Liver (tissue), 9 donors: ENCODE data around the gene VWF. TPM values are rescaled to one million over a fixed set of nuclear protein-coding genes. Genes with fewer than 3 reads are reported as not detected.

Experiments used
- DNase-seq: peaks from one replicate; pipeline ENCODE4 v3.0.0-alpha.2; 2017; ENCODE audit warnings: low spot score
- H3K27ac ChIP-seq, 2 donors: one replicate each; pipeline ENCODE4 v1.7.0; 2013; ENCODE audit warnings: inconsistent platforms in 2 of 2, low read length in 2 of 2, control low read depth in 1 of 2, low read depth in 1 of 2, mild to moderate bottlenecking in 1 of 2
- H3K27me3 ChIP-seq, 4 donors: one replicate each; pipeline versions ENCODE4 v1.6.1 to v1.7.0; 2013; ENCODE audit warnings: low read length in 3 of 4, inconsistent platforms in 1 of 4, mild to moderate bottlenecking in 1 of 4, moderate library complexity in 1 of 4; ENCODE audit not compliant: control insufficient read depth in 4 of 4, insufficient read depth in 4 of 4
- H3K36me3 ChIP-seq, 4 donors: one replicate each; pipeline versions ENCODE4 v1.6.1 to v1.7.0; 2013; ENCODE audit warnings: low read length in 3 of 4, mild to moderate bottlenecking in 3 of 4, low read depth in 1 of 4, moderate library complexity in 1 of 4; ENCODE audit not compliant: control insufficient read depth in 4 of 4, insufficient read depth in 3 of 4
- H3K4me1 ChIP-seq, 4 donors: one replicate each; pipeline versions ENCODE4 v1.6.1 to v1.7.0; 2013; ENCODE audit warnings: low read length in 3 of 4, mild to moderate bottlenecking in 3 of 4, moderate library complexity in 1 of 4; ENCODE audit not compliant: control insufficient read depth in 4 of 4, insufficient read depth in 4 of 4
- H3K4me3 ChIP-seq, 3 donors: one replicate each; pipeline versions ENCODE4 v1.6.1 to v1.7.0; 2013; ENCODE audit warnings: low read length in 3 of 3, control low read depth in 1 of 3, low read depth in 1 of 3, mild to moderate bottlenecking in 1 of 3
- H3K9ac ChIP-seq, 2 donors: one replicate each; pipeline ENCODE4 v1.7.0; 2013; ENCODE audit warnings: low read length in 2 of 2, mild to moderate bottlenecking in 2 of 2, moderate library complexity in 2 of 2, control low read depth in 1 of 2, low read depth in 1 of 2
- H3K9me3 ChIP-seq, 4 donors: one replicate each; pipeline versions ENCODE4 v1.6.1 to v1.7.0; 2013; ENCODE audit warnings: low read length in 3 of 4; ENCODE audit not compliant: control insufficient read depth in 4 of 4
- EGR1 ChIP-seq, 2 donors: IDR thresholded peaks; 2 replicates each; pipeline ENCODE4 v1.6.1; 2016 to 2018; ENCODE audit warnings: antibody characterized with exemption in 2 of 2, low read depth in 2 of 2
- FOXA1 ChIP-seq: IDR thresholded peaks from 2 replicates; pipeline ENCODE4 v1.6.1; 2016; ENCODE audit warnings: antibody characterized with exemption
- GABPA ChIP-seq, 2 donors: IDR thresholded peaks in 1 of 2; conservative IDR thresholded peaks in 1 of 2; 2 replicates each; pipeline ENCODE4 v1.6.1; 2016; ENCODE audit warnings: antibody characterized with exemption in 2 of 2, mild to moderate bottlenecking in 1 of 2, moderate library complexity in 1 of 2
- HNF4A ChIP-seq, 2 donors: conservative IDR thresholded peaks; 2 replicates each; pipeline ENCODE4 v1.6.1; 2016; ENCODE audit warnings: antibody characterized with exemption in 2 of 2, mild to moderate bottlenecking in 2 of 2
- HNF4G ChIP-seq: IDR thresholded peaks from 2 replicates; pipeline ENCODE4 v1.6.1; 2016; ENCODE audit warnings: antibody characterized with exemption
- JUND ChIP-seq, 2 donors: IDR thresholded peaks; 2 replicates each; pipeline ENCODE4 v1.6.1; 2016; ENCODE audit warnings: antibody characterized with exemption in 2 of 2
- RAD21 ChIP-seq, 2 donors: IDR thresholded peaks; 2 replicates each; pipeline ENCODE4 v1.6.1; 2016; ENCODE audit warnings: antibody characterized with exemption in 2 of 2, mild to moderate bottlenecking in 2 of 2
- RXRA ChIP-seq, 2 donors: IDR thresholded peaks; 2 replicates each; pipeline ENCODE4 v1.6.1; 2017 to 2018; ENCODE audit warnings: antibody characterized with exemption in 2 of 2, mild to moderate bottlenecking in 1 of 2
- SP1 ChIP-seq: IDR thresholded peaks from 2 replicates; pipeline ENCODE4 v1.6.1; 2018; ENCODE audit warnings: antibody characterized with exemption, mild to moderate bottlenecking
- TAF1 ChIP-seq: conservative IDR thresholded peaks from 2 replicates; pipeline ENCODE4 v1.6.1; 2016; ENCODE audit warnings: antibody characterized with exemption, mild to moderate bottlenecking
- YY1 ChIP-seq: IDR thresholded peaks from 2 replicates; pipeline ENCODE4 v1.6.1; 2016; ENCODE audit warnings: antibody characterized with exemption, mild to moderate bottlenecking
- WGBS: extraction: QIAGEN DNeasy Blood & Tissue Kit; methylation state at CpG from one replicate; pipeline ENCODE4 v1.1.7; 2013; 5-methylcytosine and 5-hydroxymethylcytosine counted together
- polyA plus RNA-seq, 2 donors: library from polyadenylated mRNA; stranded (reverse) in 1 of 2; unstranded in 1 of 2; fragments of 200-250 nt in 1 of 2; fragments of >200 nt in 1 of 2; fragmentation: Nextera tagmentation in 1 of 2; extraction: Ambion mirVana in 1 of 2; gene quantifications; one replicate each; pipeline versions ENCODE4 v1.2.1 to v1.2.3, GENCODE V29; 2013 to 2015
- total RNA-seq, 2 donors: library from RNA; depleted of rRNA; stranded (reverse); fragments of >200 nt; gene quantifications; one replicate each; pipeline ENCODE4 v1.2.3, GENCODE V29; 2014
- TF ChIP-seq, protein P1 (sequence below): IDR thresholded peaks from 2 replicates; pipeline ENCODE4 v1.6.1; 2016; ENCODE audit warnings: antibody characterized with exemption, mild to moderate bottlenecking
- TF ChIP-seq, protein P2 (sequence below): fragments of 150-350 bp; IDR thresholded peaks from 2 replicates; pipeline ENCODE4 v1.5.1; 2017; ENCODE audit warnings: improper control_type of control experiment, low read depth, low read length; ENCODE audit not compliant: missing input control
- donor health status: healthy.
- donor health status: healthy.
- donor health status: healthy.
- donor health status: healthy.
- donor health status: healthy.

Gene VWF
- total and polyA plus RNA-seq, 4 donors: 2.1 to 10.8 (median 4.0) TPM

DNA sequence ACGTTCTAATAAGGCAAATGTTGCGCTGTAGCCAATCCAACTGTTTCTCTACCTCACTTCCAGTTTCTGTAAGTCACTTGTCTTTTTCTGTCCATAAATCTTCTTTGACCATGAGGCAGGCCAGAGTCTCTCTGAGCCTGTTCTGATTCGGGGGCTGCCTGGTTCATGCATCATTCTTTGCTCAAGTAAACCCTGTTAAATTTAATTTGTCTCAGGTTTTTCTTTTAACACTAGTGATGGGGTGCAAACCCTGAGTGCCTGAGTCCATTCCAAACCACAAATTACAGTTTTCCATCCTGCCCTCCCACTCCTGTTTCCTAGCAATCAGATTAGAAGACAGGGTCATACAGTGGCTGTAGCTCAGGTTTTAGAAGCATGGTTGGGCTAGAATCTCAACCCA, 41.9 kb downstream of the VWF start:
- no peak for TF ChIP-seq HNF4G
- TF ChIP-seq FOXA1: no peak
- no peaks in the 10 kb centered on the region for H3K27me3 ChIP-seq
- no peaks in the 10 kb centered on the region for H3K4me1 ChIP-seq
- H3K9me3 ChIP-seq: no peaks in the 10 kb centered on the region
- no peak overlapping the region for H3K9ac ChIP-seq
- whole genome bisulfite sequencing: 91% methylated on average over 3 of the region's 3 CpGs
- no peak for DNase-seq
- H3K36me3 ChIP-seq: no peaks in the 10 kb centered on the region
- H3K4me3 ChIP-seq: no peak overlapping the region
- no peak overlapping the region for H3K27ac ChIP-seq

DNA sequence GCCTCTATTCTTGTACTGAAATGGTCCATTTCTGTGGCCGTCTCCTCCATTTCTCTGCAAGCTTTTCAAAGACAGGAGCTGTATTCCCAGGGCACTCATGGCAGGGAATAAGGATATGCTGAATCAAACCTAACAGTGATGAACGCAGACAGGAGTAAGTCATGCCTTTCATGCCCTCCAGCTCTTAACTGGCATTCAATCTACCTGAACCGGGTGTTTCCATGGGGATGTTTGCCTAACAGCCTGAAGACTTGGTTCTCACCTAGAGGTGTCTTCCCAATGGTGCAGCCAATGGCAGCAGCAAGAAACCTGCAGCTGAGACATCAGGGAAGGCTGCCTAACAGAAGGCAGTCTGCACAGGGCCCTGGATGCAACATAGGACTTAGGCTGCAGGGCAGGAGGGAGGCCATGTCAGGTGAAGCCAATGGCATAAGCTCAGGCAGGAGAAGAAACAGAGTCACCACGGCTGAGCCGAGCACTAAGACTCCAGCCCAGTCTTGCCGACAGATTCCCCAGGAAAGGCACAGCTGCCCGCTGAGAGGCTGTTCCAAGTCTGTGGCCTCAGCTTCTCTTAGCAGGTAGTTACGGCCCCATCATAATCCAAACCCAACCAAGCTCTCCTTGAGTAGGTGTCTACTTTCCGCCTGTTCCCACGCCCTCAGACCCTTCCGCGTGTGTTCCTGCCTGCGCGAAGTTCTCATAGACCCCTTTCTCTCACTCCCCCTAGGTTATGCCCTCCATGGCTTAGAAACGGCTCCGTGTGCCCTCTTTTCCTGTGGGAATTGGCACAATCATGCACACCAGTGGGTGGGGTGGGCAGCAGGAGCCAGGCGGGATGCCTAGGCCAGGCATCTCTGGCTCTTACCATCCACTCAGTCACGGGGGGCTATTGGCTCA, 44.1 kb downstream of the VWF start:
- Histone ChIP-seq H3K36me3 (no peaks in the 10 kb centered on the region), H3K4me1 (peaks cover 0 to under 1% (median 0%) of the 10 kb centered on the region in 4 donors), H3K9ac (no peak overlapping the region), H3K4me3 (no peak overlapping the region), H3K9me3 (no peaks in the 10 kb centered on the region), H3K27ac (no peak overlapping the region), H3K27me3 (no peaks in the 10 kb centered on the region)
- TF ChIP-seq, protein P1, sequence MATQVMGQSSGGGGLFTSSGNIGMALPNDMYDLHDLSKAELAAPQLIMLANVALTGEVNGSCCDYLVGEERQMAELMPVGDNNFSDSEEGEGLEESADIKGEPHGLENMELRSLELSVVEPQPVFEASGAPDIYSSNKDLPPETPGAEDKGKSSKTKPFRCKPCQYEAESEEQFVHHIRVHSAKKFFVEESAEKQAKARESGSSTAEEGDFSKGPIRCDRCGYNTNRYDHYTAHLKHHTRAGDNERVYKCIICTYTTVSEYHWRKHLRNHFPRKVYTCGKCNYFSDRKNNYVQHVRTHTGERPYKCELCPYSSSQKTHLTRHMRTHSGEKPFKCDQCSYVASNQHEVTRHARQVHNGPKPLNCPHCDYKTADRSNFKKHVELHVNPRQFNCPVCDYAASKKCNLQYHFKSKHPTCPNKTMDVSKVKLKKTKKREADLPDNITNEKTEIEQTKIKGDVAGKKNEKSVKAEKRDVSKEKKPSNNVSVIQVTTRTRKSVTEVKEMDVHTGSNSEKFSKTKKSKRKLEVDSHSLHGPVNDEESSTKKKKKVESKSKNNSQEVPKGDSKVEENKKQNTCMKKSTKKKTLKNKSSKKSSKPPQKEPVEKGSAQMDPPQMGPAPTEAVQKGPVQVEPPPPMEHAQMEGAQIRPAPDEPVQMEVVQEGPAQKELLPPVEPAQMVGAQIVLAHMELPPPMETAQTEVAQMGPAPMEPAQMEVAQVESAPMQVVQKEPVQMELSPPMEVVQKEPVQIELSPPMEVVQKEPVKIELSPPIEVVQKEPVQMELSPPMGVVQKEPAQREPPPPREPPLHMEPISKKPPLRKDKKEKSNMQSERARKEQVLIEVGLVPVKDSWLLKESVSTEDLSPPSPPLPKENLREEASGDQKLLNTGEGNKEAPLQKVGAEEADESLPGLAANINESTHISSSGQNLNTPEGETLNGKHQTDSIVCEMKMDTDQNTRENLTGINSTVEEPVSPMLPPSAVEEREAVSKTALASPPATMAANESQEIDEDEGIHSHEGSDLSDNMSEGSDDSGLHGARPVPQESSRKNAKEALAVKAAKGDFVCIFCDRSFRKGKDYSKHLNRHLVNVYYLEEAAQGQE: no peak
- TF ChIP-seq JUND (IDR thresholded peaks at IDR 0.05) (no peak), RAD21 (IDR thresholded peaks at IDR 0.05) (no peak), GABPA (IDR thresholded peaks at IDR 0.05 in 1 of 2, conservative IDR thresholded peaks at IDR 0.05 in 1 of 2) (no peak), TAF1 (no peak), SP1 (no peak), RXRA (IDR thresholded peaks at IDR 0.05) (no peak), YY1 (no peak), HNF4A (conservative IDR thresholded peaks at IDR 0.05) (no peak), EGR1 (IDR thresholded peaks at IDR 0.05; ENCODE audit: low read depth in 2 of 2) (no peak)
- TF ChIP-seq, protein P2, sequence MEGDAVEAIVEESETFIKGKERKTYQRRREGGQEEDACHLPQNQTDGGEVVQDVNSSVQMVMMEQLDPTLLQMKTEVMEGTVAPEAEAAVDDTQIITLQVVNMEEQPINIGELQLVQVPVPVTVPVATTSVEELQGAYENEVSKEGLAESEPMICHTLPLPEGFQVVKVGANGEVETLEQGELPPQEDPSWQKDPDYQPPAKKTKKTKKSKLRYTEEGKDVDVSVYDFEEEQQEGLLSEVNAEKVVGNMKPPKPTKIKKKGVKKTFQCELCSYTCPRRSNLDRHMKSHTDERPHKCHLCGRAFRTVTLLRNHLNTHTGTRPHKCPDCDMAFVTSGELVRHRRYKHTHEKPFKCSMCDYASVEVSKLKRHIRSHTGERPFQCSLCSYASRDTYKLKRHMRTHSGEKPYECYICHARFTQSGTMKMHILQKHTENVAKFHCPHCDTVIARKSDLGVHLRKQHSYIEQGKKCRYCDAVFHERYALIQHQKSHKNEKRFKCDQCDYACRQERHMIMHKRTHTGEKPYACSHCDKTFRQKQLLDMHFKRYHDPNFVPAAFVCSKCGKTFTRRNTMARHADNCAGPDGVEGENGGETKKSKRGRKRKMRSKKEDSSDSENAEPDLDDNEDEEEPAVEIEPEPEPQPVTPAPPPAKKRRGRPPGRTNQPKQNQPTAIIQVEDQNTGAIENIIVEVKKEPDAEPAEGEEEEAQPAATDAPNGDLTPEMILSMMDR: no peak
- no peak for DNase-seq
- 94% methylated on average over 18 of the region's 18 CpGs for WGBS
